HCT116 (cell line): ENCODE results near the gene RAPH1.

Source experiments
- ATF3 ChIP-seq: IDR thresholded peaks from 2 replicates; pipeline ENCODE4 v1.6.1; 2012
- CEBPB ChIP-seq: IDR thresholded peaks from 2 replicates; pipeline ENCODE4 v1.6.1; 2012; ENCODE audit warnings: low read depth
- CTCF ChIP-seq, 3 experiments: fragments of 200-600 bp in 1 of 3; sonication (generic) in 1 of 3; IDR thresholded peaks in 2 of 3; conservative IDR thresholded peaks in 1 of 3; 2 replicates each; pipeline ENCODE4 v1.5.1; 2012 to 2017; ENCODE audit warnings: low read depth in 2 of 3, low read length in 2 of 3, antibody characterized with exemption in 1 of 3, borderline replicate concordance in 1 of 3, control low read depth in 1 of 3, mild to moderate bottlenecking in 1 of 3, mixed read lengths in 1 of 3, mixed run types in 1 of 3, moderate library complexity in 1 of 3; ENCODE audit not compliant: insufficient read depth in 1 of 3
- EZH2phosphoT487 ChIP-seq: fragments of 200-600 bp; IDR thresholded peaks from 2 replicates; pipeline ENCODE4 v1.6.1; 2018; ENCODE audit warnings: antibody characterized with exemption, borderline replicate concordance
- POLR2A ChIP-seq: IDR thresholded peaks from 2 replicates; pipeline ENCODE4 v1.7.0; 2011; ENCODE audit warnings: borderline replicate concordance; ENCODE audit not compliant: insufficient read depth, insufficient read length; ENCODE audit errors: extremely low read depth
- POLR2AphosphoS5 ChIP-seq: IDR thresholded peaks from 2 replicates; pipeline ENCODE4 v1.6.1; 2011; ENCODE audit warnings: mild to moderate bottlenecking, low read depth, low read length, moderate library complexity
- SIN3A ChIP-seq: IDR thresholded peaks from 2 replicates; pipeline ENCODE4 v1.6.1; 2012; ENCODE audit warnings: low read depth
- YY1 ChIP-seq: IDR thresholded peaks from 2 replicates; pipeline ENCODE4 v1.6.1; 2011; ENCODE audit warnings: low read length, low read depth, moderate library complexity, mild to moderate bottlenecking; ENCODE audit not compliant: insufficient replicate concordance; ENCODE audit errors: extremely low read depth

GRCh38 chr2:203432811-203433210 is 102.3 kb downstream of the RAPH1 start:
- TF ChIP-seq ATF3, result no peak
- TF ChIP-seq CTCF (IDR thresholded peaks at IDR 0.05 in 2 of 3, conservative IDR thresholded peaks at IDR 0.05 in 1 of 3; ENCODE audit: borderline replicate concordance in 1 of 3, insufficient read depth in 1 of 3, low read depth in 2 of 3, low read length in 2 of 3), result no peak
- TF ChIP-seq YY1, result no peak
- no peak for TF ChIP-seq CEBPB
- TF ChIP-seq EZH2phosphoT487, result no peak
- no peak for TF ChIP-seq POLR2A
- TF ChIP-seq POLR2AphosphoS5, result no peak
- no peak for TF ChIP-seq SIN3A
